PFSK-1 (cell line): ENCODE measurements around the gene SMTNL2.

Experiments
- FOXP2 ChIP-seq: optimal IDR thresholded peaks from 2 replicates; pipeline ENCODE3; 2011; ENCODE audit warnings: borderline replicate concordance, control low read depth, inconsistent platforms; ENCODE audit not compliant: insufficient read depth; ENCODE audit errors: extremely low read length, extremely low read depth
- POLR2AphosphoS5 ChIP-seq: IDR thresholded peaks from 2 replicates; pipeline ENCODE4 v1.6.1; 2012; ENCODE audit warnings: low read depth, mild to moderate bottlenecking, control low read depth, low read length, moderate library complexity
- TAF1 ChIP-seq: IDR thresholded peaks from 2 replicates; pipeline ENCODE4 v1.6.1; 2012; ENCODE audit warnings: low read length, control low read depth, borderline replicate concordance; ENCODE audit not compliant: insufficient read depth
- TF ChIP-seq, protein P1 (sequence below), 2 experiments: IDR thresholded peaks; 2 replicates each; pipeline versions ENCODE4 v1.6.1 to v1.8.0; 2011 to 2012; ENCODE audit warnings: low read depth in 2 of 2, low read length in 2 of 2, control low read depth in 1 of 2, inconsistent platforms in 1 of 2, mild to moderate bottlenecking in 1 of 2, moderate library complexity in 1 of 2; ENCODE audit not compliant: insufficient read depth in 1 of 2

GRCh38 chr17:4551796-4552525 lies 32.4 kb upstream of the SMTNL2 start:
- TF ChIP-seq, protein P1, sequence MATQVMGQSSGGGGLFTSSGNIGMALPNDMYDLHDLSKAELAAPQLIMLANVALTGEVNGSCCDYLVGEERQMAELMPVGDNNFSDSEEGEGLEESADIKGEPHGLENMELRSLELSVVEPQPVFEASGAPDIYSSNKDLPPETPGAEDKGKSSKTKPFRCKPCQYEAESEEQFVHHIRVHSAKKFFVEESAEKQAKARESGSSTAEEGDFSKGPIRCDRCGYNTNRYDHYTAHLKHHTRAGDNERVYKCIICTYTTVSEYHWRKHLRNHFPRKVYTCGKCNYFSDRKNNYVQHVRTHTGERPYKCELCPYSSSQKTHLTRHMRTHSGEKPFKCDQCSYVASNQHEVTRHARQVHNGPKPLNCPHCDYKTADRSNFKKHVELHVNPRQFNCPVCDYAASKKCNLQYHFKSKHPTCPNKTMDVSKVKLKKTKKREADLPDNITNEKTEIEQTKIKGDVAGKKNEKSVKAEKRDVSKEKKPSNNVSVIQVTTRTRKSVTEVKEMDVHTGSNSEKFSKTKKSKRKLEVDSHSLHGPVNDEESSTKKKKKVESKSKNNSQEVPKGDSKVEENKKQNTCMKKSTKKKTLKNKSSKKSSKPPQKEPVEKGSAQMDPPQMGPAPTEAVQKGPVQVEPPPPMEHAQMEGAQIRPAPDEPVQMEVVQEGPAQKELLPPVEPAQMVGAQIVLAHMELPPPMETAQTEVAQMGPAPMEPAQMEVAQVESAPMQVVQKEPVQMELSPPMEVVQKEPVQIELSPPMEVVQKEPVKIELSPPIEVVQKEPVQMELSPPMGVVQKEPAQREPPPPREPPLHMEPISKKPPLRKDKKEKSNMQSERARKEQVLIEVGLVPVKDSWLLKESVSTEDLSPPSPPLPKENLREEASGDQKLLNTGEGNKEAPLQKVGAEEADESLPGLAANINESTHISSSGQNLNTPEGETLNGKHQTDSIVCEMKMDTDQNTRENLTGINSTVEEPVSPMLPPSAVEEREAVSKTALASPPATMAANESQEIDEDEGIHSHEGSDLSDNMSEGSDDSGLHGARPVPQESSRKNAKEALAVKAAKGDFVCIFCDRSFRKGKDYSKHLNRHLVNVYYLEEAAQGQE (IDR thresholded peaks at IDR 0.05; ENCODE audit: insufficient read depth in 1 of 2, low read depth in 2 of 2, low read length in 2 of 2): no peak
- TF ChIP-seq TAF1: no peak
- TF ChIP-seq FOXP2: no peak
- no peak for TF ChIP-seq POLR2AphosphoS5
